H9 (cell line): ENCODE results near the gene AK8. TPM values are rescaled to one million over a fixed set of nuclear protein-coding genes. Genes with fewer than 3 reads are reported as not detected.

Source experiments
- DNase-seq: peaks from one replicate; pipeline ENCODE4 v3.0.0-alpha.2; 2017
- H2AFZ ChIP-seq: one replicate; pipeline ENCODE4 v1.6.1; 2013; ENCODE audit warnings: mild to moderate bottlenecking, low read length, control low read depth, moderate library complexity
- H2AK5ac ChIP-seq: 2 replicates; pipeline ENCODE4 v1.6.1; 2013; ENCODE audit warnings: low read length, control low read depth, mixed read lengths; ENCODE audit not compliant: insufficient read length
- H2BK120ac ChIP-seq: one replicate; pipeline ENCODE4 v1.6.1; 2013; ENCODE audit warnings: low read depth, mild to moderate bottlenecking, low read length, control low read depth, inconsistent platforms; ENCODE audit not compliant: poor library complexity, severe bottlenecking
- H2BK12ac ChIP-seq: 2 replicates; pipeline ENCODE4 v1.6.1; 2013; ENCODE audit warnings: low read length, control low read depth, mixed read lengths, low read depth; ENCODE audit not compliant: insufficient read length
- H2BK15ac ChIP-seq: 2 replicates; pipeline ENCODE4 v1.6.1; 2013; ENCODE audit warnings: low read depth, low read length, control low read depth
- H2BK20ac ChIP-seq: one replicate; pipeline ENCODE4 v1.6.1; 2013; ENCODE audit warnings: low read depth, mild to moderate bottlenecking, low read length, control low read depth, inconsistent platforms; ENCODE audit not compliant: poor library complexity, severe bottlenecking
- H2BK5ac ChIP-seq: 2 replicates; pipeline ENCODE4 v1.6.1; 2013; ENCODE audit warnings: low read length, control low read depth, mixed read lengths; ENCODE audit not compliant: insufficient read length
- H3K14ac ChIP-seq: 2 replicates; pipeline ENCODE4 v1.6.1; 2013; ENCODE audit warnings: low read length, control low read depth; ENCODE audit not compliant: insufficient read depth
- H3K18ac ChIP-seq: 2 replicates; pipeline ENCODE4 v1.6.1; 2013; ENCODE audit warnings: low read depth, mild to moderate bottlenecking, mixed read lengths, low read length, control low read depth; ENCODE audit not compliant: insufficient read length
- H3K23ac ChIP-seq: 2 replicates; pipeline ENCODE4 v1.6.1; 2013; ENCODE audit warnings: low read length, control low read depth, mixed read lengths, low read depth; ENCODE audit not compliant: insufficient read length
- H3K23me2 ChIP-seq: 2 replicates; pipeline ENCODE4 v1.6.1; 2013; ENCODE audit warnings: low read depth, mild to moderate bottlenecking, mixed read lengths, low read length, control low read depth; ENCODE audit not compliant: insufficient read length, poor library complexity, severe bottlenecking
- H3K27ac ChIP-seq: 2 replicates; pipeline ENCODE4 v1.5.1; 2013; ENCODE audit warnings: low read length, control low read depth, mixed read lengths, low read depth; ENCODE audit not compliant: insufficient read length
- H3K27me3 ChIP-seq: 2 replicates; pipeline ENCODE4 v1.6.1; 2013; ENCODE audit warnings: low read length, control low read depth, inconsistent platforms; ENCODE audit not compliant: insufficient read depth
- H3K4ac ChIP-seq: 2 replicates; pipeline ENCODE4 v1.6.1; 2013; ENCODE audit warnings: low read depth, mild to moderate bottlenecking, control low read depth, inconsistent platforms, low read length, moderate library complexity
- H3K4me1 ChIP-seq: 2 replicates; pipeline ENCODE4 v1.6.1; 2013; ENCODE audit warnings: low read length, control low read depth, inconsistent platforms; ENCODE audit not compliant: insufficient read depth
- H3K4me2 ChIP-seq: 2 replicates; pipeline ENCODE4 v1.6.1; 2013; ENCODE audit warnings: low read length, control low read depth, mixed read lengths; ENCODE audit not compliant: insufficient read length, insufficient read depth
- H3K56ac ChIP-seq: 2 replicates; pipeline ENCODE4 v1.6.1; 2013; ENCODE audit warnings: low read depth, mild to moderate bottlenecking, mixed read lengths, low read length, control low read depth; ENCODE audit not compliant: insufficient read length
- H3K79me1 ChIP-seq: 2 replicates; pipeline ENCODE4 v1.6.1; 2013; ENCODE audit warnings: low read depth, mild to moderate bottlenecking, moderate library complexity, low read length, control low read depth, inconsistent platforms; ENCODE audit not compliant: insufficient read depth, poor library complexity, severe bottlenecking
- H3K79me2 ChIP-seq: 2 replicates; pipeline ENCODE4 v1.6.1; 2013; ENCODE audit warnings: low read length, control low read depth, inconsistent platforms; ENCODE audit not compliant: insufficient read depth
- H3K9ac ChIP-seq: 2 replicates; pipeline ENCODE4 v1.6.1; 2013; ENCODE audit warnings: low read length, control low read depth, mixed read lengths; ENCODE audit not compliant: insufficient read length; ENCODE audit errors: extremely low read depth
- H3K9me3 ChIP-seq: one replicate; pipeline ENCODE4 v1.6.1; 2013; ENCODE audit warnings: low read depth, low read length, inconsistent platforms; ENCODE audit not compliant: control insufficient read depth
- H3T11ph ChIP-seq: one replicate; pipeline ENCODE4 v1.6.1; 2013; ENCODE audit warnings: mild to moderate bottlenecking, low read length, control low read depth, inconsistent platforms
- H4K20me1 ChIP-seq: one replicate; pipeline ENCODE4 v1.6.1; 2013; ENCODE audit not compliant: control insufficient read depth, insufficient read length, insufficient read depth
- H4K5ac ChIP-seq: 2 replicates; pipeline ENCODE4 v1.6.1; 2013; ENCODE audit warnings: low read depth, mild to moderate bottlenecking, mixed read lengths, low read length, control low read depth; ENCODE audit not compliant: insufficient read length
- H4K8ac ChIP-seq: replicated peaks from 2 replicates; pipeline ENCODE4 v1.6.1; 2013; ENCODE audit warnings: low read length, control low read depth, mixed read lengths, low read depth; ENCODE audit not compliant: insufficient read length
- H4K91ac ChIP-seq: 2 replicates; pipeline ENCODE4 v1.6.1; 2013; ENCODE audit warnings: low read depth, mild to moderate bottlenecking, moderate library complexity, mixed read lengths, low read length, control low read depth; ENCODE audit not compliant: insufficient read length
- H3K27ac Mint-ChIP-seq, 3 experiments: 2 replicates in 2 of 3; 3 replicates in 1 of 3; pipeline ENCODE4 v1.8.0; 2020 to 2021; ENCODE audit warnings: mixed read lengths in 3 of 3, mild to moderate bottlenecking in 1 of 3, moderate library complexity in 1 of 3
- H3K27me3 Mint-ChIP-seq: 2 replicates; pipeline ENCODE4 v1.8.0; 2021; ENCODE audit warnings: low read depth, mild to moderate bottlenecking, moderate library complexity, mixed read lengths
- H3K36me3 Mint-ChIP-seq, 3 experiments: 2 replicates in 2 of 3; 3 replicates in 1 of 3; pipeline ENCODE4 v1.8.0; 2020 to 2021; ENCODE audit warnings: low read depth in 3 of 3, mixed read lengths in 3 of 3; ENCODE audit not compliant: insufficient read depth in 1 of 3
- H3K4me1 Mint-ChIP-seq, 2 experiments: 2 replicates each; pipeline ENCODE4 v1.8.0; 2020; ENCODE audit warnings: mixed read lengths in 2 of 2
- H3K4me3 Mint-ChIP-seq, 2 experiments: 2 replicates in 1 of 2; 3 replicates in 1 of 2; pipeline ENCODE4 v1.8.0; 2020 to 2021; ENCODE audit warnings: mild to moderate bottlenecking in 2 of 2, mixed read lengths in 2 of 2, moderate library complexity in 1 of 2
- H3K9me3 Mint-ChIP-seq, 2 experiments: 2 replicates in 1 of 2; 3 replicates in 1 of 2; pipeline ENCODE4 v1.8.0; 2020; ENCODE audit warnings: mild to moderate bottlenecking in 2 of 2, mixed read lengths in 2 of 2, moderate library complexity in 1 of 2
- CTCF ChIP-seq: fragments of 200-600 bp; sonication (generic); conservative IDR thresholded peaks from 3 replicates; pipeline ENCODE4 v1.8.0; 2021; ENCODE audit warnings: antibody characterized with exemption, mild to moderate bottlenecking
- WGBS: extraction: QIAGEN DNeasy Blood & Tissue Kit; methylation state at CpG from one replicate; pipeline ENCODE4 v1.1.7; 2013; ENCODE audit warnings: missing lambda C conversion rate, low lambda C conversion rate, mixed read lengths; ENCODE audit not compliant: insufficient read length; ENCODE audit errors: extremely low coverage; 5-methylcytosine and 5-hydroxymethylcytosine counted together
- total RNA-seq: library from RNA; stranded (reverse); gene quantifications from 2 replicates; pipeline ENCODE4 v1.2.1, GENCODE V29; 2021

AK8 gene
- total RNA-seq, 1 experiment from 2014 or later: 0.44 TPM

GRCh38 chr9:132794730-132795380 is 83.2 kb downstream of the AK8 start:
- Histone ChIP-seq H3K4me1 (no peaks in the 10 kb centered on the region), H3K27ac (no peak overlapping the region), H3K27me3 (peaks cover 25% of the 10 kb centered on the region; the same call in 1 of the 2 replicates), H3K14ac (no peak overlapping the region), H2BK15ac (no peak overlapping the region), H2BK5ac (no peak overlapping the region), H4K20me1 (no peaks in the 10 kb centered on the region), H2BK12ac (no peak overlapping the region), H2BK20ac (no peak overlapping the region), H3K18ac (no peak overlapping the region), H3K4ac (no peak overlapping the region), H2AFZ (no peak overlapping the region), H3K4me2 (no peak overlapping the region), H3K9me3 (no peaks in the 10 kb centered on the region), H3K79me1 (no peaks in the 10 kb centered on the region), H3K9ac (no peak overlapping the region), H3T11ph (no peak overlapping the region), H2AK5ac (no peak overlapping the region), H2BK120ac (no peak overlapping the region), H3K23me2 (no peaks in the 10 kb centered on the region), H4K5ac (no peak overlapping the region), H4K8ac (no peak overlapping the region), H3K23ac (no peak overlapping the region), H4K91ac (no peak overlapping the region), H3K79me2 (no peaks in the 10 kb centered on the region), H3K56ac (no peak overlapping the region)
- no peak for DNase-seq
- H3K9me3 Mint-ChIP-seq: peaks cover 3 to 7% of the 10 kb centered on the region in 2 experiments
- no peak overlapping the region for H3K4me3 Mint-ChIP-seq
- no CpG with 5 or more reads among the region's 13 CpGs for WGBS
- no peaks in the 10 kb centered on the region for H3K36me3 Mint-ChIP-seq
- H3K27ac Mint-ChIP-seq: no peak overlapping the region
- peaks cover 99% of the 10 kb centered on the region for H3K27me3 Mint-ChIP-seq
- no peak for TF ChIP-seq CTCF
- H3K4me1 Mint-ChIP-seq: no peaks in the 10 kb centered on the region
